ENCODE measurements around the gene ZBTB39.

ZBTB39 gene

GRCh38 chr12:57027011-57027804 lies 20.9 kb upstream of the ZBTB39 start:
- TF ChIP-seq CTCF (IDR thresholded peaks at IDR 0.05) = no peak

GRCh38 chr12:57025196-57025595 lies 18.9 kb upstream of the ZBTB39 start:
- no peak for TF ChIP-seq CTCF (IDR thresholded peaks at IDR 0.05)

DNA sequence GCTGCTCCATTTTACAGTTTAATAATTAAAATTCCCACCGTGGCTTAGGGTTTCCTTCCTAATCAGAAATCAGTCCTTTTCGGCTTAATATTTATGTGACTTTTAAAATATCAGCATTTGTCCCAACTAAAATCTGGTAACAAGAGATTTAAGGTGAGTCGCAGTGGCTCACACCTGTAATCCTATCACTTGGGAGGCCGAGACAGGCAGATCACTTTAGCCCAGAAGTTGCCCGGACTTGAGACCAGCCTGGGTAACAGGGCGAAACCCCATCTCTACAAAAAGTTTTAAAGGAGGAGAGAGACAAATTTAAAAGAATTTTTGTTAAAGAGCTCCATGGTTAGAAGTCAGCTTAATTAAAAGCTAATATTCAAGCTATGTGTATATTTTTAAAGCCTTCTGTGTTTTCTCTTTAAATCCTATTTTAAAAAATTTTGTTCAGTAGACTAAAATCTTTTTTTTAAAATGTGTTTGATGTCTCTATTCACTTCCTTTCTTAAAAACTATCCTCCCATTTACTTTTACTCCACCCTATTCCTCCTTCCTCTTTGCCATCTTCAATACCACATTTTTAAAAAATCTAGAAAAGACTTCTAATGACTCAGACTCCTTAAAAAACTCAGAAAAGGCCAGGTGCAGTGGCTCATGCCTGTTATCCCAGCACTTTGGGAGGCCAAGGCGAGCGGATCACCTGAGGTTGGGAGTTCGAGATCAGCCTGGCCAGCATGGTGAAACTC lies 13.8 kb upstream of the ZBTB39 start:
- TF ChIP-seq CTCF (IDR thresholded peaks at IDR 0.05) = no peak

DNA sequence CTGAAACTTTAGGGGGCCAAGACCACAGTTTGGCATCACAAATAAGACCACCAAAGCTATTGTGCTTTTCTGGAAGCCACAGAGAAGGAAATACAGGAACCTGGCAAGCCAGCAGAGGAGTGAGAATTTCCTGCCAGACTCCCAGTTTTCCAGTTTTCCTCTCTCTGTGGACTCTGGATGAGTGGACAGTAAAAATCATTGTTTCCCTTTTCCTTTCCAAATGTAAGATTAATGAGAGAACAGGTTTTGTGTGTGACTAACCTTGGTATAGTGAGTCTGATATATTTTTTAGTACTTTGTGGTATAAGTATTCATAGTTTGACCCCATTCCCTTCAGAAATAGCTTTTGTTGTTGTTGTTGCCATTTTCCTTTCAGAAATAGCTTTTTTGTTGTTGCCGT lies 12.6 kb upstream of the ZBTB39 start:
- TF ChIP-seq CTCF (IDR thresholded peaks at IDR 0.05) = no peak

DNA sequence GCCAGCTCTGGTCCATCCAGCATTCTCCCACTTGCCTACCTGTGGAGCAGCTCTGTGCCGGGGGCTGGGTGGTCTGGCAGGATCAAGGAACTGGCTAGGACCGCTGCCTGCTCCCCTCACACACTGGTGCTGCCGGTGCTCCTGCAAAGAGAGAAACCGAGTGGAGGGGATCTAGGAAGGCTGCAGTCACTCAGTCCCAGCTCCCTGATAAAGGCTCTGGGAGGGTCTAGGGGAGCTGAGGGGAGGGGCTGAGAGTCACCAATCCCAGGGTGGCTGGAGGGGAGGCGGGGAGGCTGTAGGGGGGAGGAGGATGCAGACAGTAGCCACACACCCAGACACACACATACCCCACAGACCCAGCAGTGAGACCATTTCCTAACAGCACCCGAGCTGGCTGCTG lies 10.0 kb upstream of the ZBTB39 start, which contains the start of gene TAC3:
TSS of gene TAC3 (minus strand) at position 182 of the 400 bp plus-strand sequence. CDS start 732 bp downstream, outside the sequence.
- TF ChIP-seq CTCF (IDR thresholded peaks at IDR 0.05) = no peak

- TF ChIP-seq CTCF (IDR thresholded peaks at IDR 0.05) = no peak
These were observed 6.5 kb upstream of the ZBTB39 start for GRCh38 chr12:57012600-57013465.

All from LNCAP (cell line).